Measurements from ENCODE around the gene SUSD3.

GRCh38 chr9:93043122-93043521 lies 15.4 kb upstream of the SUSD3 start:
- TF ChIP-seq CTCF (IDR thresholded peaks at IDR 0.05) = no peak
- no peak for TF ChIP-seq POLR2A (IDR thresholded peaks at IDR 0.05)
